Hepatic stellate cell (primary cell): Measurements from ENCODE around the gene ERC2.

Source experiments
- DNase-seq: peaks from one replicate; pipeline ENCODE4 v3.0.0; 2011; ENCODE audit warnings: low spot score

ERC2 gene

GRCh38 chr3:55824406-55824805 lies 643.9 kb downstream of the ERC2 start:
- no peak for DNase-seq

- no peak for DNase-seq
These were observed 644.4 kb downstream of the ERC2 start for GRCh38 chr3:55823829-55824228.

- no peak for DNase-seq
These were observed 645.3 kb downstream of the ERC2 start for GRCh38 chr3:55823001-55823400.

- no peak for DNase-seq
These were observed 649.3 kb downstream of the ERC2 start for GRCh38 chr3:55819005-55819404.

GRCh38 chr3:55818485-55818884 lies 649.8 kb downstream of the ERC2 start:
- DNase-seq, result no peak

- DNase-seq, result no peak
These were observed 651.3 kb downstream of the ERC2 start for GRCh38 chr3:55816794-55817576.

GRCh38 chr3:55815262-55815661 lies 653.0 kb downstream of the ERC2 start:
- DNase-seq, result no peak

- DNase-seq, result no peak
These were observed 654.8 kb downstream of the ERC2 start for GRCh38 chr3:55813268-55814097.

- no peak for DNase-seq
These were observed 655.8 kb downstream of the ERC2 start for GRCh38 chr3:55812394-55813013.

- DNase-seq, result no peak
These were observed 661.1 kb downstream of the ERC2 start for GRCh38 chr3:55807210-55807609.

- no peak for DNase-seq
These were observed 663.1 kb downstream of the ERC2 start for GRCh38 chr3:55805169-55805568.

- DNase-seq, result no peak
These were observed 663.8 kb downstream of the ERC2 start for GRCh38 chr3:55804170-55805095.

GRCh38 chr3:55802816-55803215 lies 665.5 kb downstream of the ERC2 start:
- no peak for DNase-seq

- no peak for DNase-seq
These were observed 666.6 kb downstream of the ERC2 start for GRCh38 chr3:55801676-55802075.

GRCh38 chr3:55801068-55801467 lies 667.2 kb downstream of the ERC2 start:
- DNase-seq, result no peak

GRCh38 chr3:55797775-55798174 lies 670.5 kb downstream of the ERC2 start:
- no peak for DNase-seq

GRCh38 chr3:55797084-55797483 lies 671.2 kb downstream of the ERC2 start:
- no peak for DNase-seq

GRCh38 chr3:55796533-55796932 lies 671.7 kb downstream of the ERC2 start:
- no peak for DNase-seq

- DNase-seq, result no peak
These were observed 672.5 kb downstream of the ERC2 start for GRCh38 chr3:55795746-55796145.

- DNase-seq, result no peak
These were observed 673.0 kb downstream of the ERC2 start for GRCh38 chr3:55795296-55795695.

- no peak for DNase-seq
These were observed 675.5 kb downstream of the ERC2 start for GRCh38 chr3:55792742-55793141.

- DNase-seq, result no peak
These were observed 676.3 kb downstream of the ERC2 start for GRCh38 chr3:55792009-55792408.
